Osteocyte (in vitro differentiated cells): ENCODE results near the gene RPS23. TPM values are rescaled to one million over a fixed set of nuclear protein-coding genes. Genes with fewer than 3 reads are reported as not detected.

ENCODE experiments used
- DNase-seq: peaks from one replicate; pipeline ENCODE4 v3.0.0; 2021; ENCODE audit warnings: mixed read lengths; ENCODE audit not compliant: unreplicated experiment; ENCODE audit errors: extremely low spot score
- H3K27ac Mint-ChIP-seq: one replicate; pipeline ENCODE4 v1.8.0; 2021; ENCODE audit warnings: mild to moderate bottlenecking, mixed read lengths; ENCODE audit not compliant: unreplicated experiment
- H3K27me3 Mint-ChIP-seq: one replicate; pipeline ENCODE4 v1.8.0; 2021; ENCODE audit warnings: mixed read lengths; ENCODE audit not compliant: unreplicated experiment
- H3K36me3 Mint-ChIP-seq: one replicate; pipeline ENCODE4 v1.8.0; 2021; ENCODE audit warnings: mixed read lengths; ENCODE audit not compliant: unreplicated experiment
- H3K4me1 Mint-ChIP-seq: one replicate; pipeline ENCODE4 v1.8.0; 2021; ENCODE audit warnings: mixed read lengths; ENCODE audit not compliant: unreplicated experiment
- H3K4me3 Mint-ChIP-seq: one replicate; pipeline ENCODE4 v1.8.0; 2021; ENCODE audit warnings: mild to moderate bottlenecking, moderate library complexity, mixed read lengths; ENCODE audit not compliant: unreplicated experiment
- H3K9me3 Mint-ChIP-seq: one replicate; pipeline ENCODE4 v1.8.0; 2021; ENCODE audit warnings: mixed read lengths; ENCODE audit not compliant: unreplicated experiment
- CTCF ChIP-seq: fragments of 200-600 bp; sonication (generic); IDR thresholded peaks from 2 replicates; pipeline ENCODE4 v1.5.0; 2021; ENCODE audit warnings: antibody characterized with exemption, mild to moderate bottlenecking, moderate library complexity
- total RNA-seq: library from RNA; stranded (reverse); gene quantifications from 2 replicates; pipeline ENCODE4 v1.2.1, GENCODE V29; 2021

The RPS23 gene
- total RNA-seq, 1 donor from 2014 or later, result 1,751 TPM

- H3K36me3 Mint-ChIP-seq, result peaks cover 6% of the 10 kb centered on the region
- no peak for DNase-seq
- TF ChIP-seq CTCF, result no peak
These were observed 31.0 kb upstream of the RPS23 start for GRCh38 chr5:82309091-82309531.

DNA sequence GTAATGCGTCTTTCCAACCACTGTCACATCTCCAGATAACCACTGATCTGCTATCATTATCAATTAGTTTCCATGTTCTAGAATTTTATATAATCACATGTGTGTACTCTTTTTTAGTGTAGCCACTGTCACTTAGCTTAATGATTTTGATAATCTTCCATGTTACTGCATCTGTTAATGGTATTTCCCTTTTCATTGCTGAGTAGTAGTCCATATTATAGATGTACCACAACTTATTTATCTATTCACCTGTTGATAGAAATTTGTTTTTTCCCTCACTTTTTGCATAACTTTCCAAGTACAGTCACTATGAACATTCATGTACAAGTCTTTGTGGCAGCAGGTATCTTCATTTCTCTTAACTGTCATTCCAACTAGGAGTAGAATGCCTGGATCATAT, 30.3 kb upstream of the RPS23 start:
- Mint-ChIP-seq H3K4me3 (no peak overlapping the region), H3K27me3 (no peaks in the 10 kb centered on the region), H3K4me1 (peaks cover 9% of the 10 kb centered on the region), H3K27ac (no peak overlapping the region), H3K9me3 (peaks cover 5% of the 10 kb centered on the region), H3K36me3 (peaks cover 6% of the 10 kb centered on the region)
- TF ChIP-seq CTCF, result no peak
- no peak for DNase-seq

More at GRCh38 chr5:82309091-82309531, 31.0 kb upstream of the RPS23 start:
- Mint-ChIP-seq H3K4me3 (no peak overlapping the region), H3K27me3 (no peaks in the 10 kb centered on the region), H3K4me1 (peaks cover 9% of the 10 kb centered on the region), H3K9me3 (peaks cover 5% of the 10 kb centered on the region), H3K27ac (no peak overlapping the region)

DNA sequence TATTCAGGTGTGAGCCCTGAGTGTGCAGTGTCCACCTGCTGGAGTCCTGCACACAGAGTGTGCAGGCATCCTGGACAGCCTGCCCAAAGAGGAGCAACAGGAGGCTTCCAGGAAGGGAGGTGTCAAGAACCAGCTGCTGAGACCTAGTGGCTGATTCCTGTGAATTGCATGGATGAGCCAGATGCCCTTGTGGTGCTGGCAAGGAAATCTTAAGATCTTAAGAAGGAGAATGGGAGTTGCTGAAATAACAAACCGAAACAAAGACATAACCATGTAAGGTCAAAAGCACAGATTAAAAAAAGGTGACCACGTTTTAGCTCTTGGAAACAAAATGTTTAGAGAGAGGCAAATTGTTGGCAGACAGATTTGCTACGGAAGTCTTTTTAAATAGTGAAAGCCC, 29.3 kb upstream of the RPS23 start:
- no peaks in the 10 kb centered on the region for H3K27me3 Mint-ChIP-seq
- no peak for DNase-seq
- H3K36me3 Mint-ChIP-seq, result peaks cover 6% of the 10 kb centered on the region
- no peak overlapping the region for H3K27ac Mint-ChIP-seq
- no peak overlapping the region for H3K4me3 Mint-ChIP-seq
- no peak for TF ChIP-seq CTCF
- H3K9me3 Mint-ChIP-seq, result peaks cover 5% of the 10 kb centered on the region
- H3K4me1 Mint-ChIP-seq, result peaks cover 2% of the 10 kb centered on the region

GRCh38 chr5:82306151-82306550, 28.0 kb upstream of the RPS23 start:
- peaks cover 5% of the 10 kb centered on the region for H3K9me3 Mint-ChIP-seq
- no peak for TF ChIP-seq CTCF
- no peaks in the 10 kb centered on the region for H3K27me3 Mint-ChIP-seq
- peaks cover 1% of the 10 kb centered on the region for H3K4me1 Mint-ChIP-seq
- no peak overlapping the region for H3K27ac Mint-ChIP-seq
- no peak for DNase-seq
- no peak overlapping the region for H3K4me3 Mint-ChIP-seq
- peaks cover 6% of the 10 kb centered on the region for H3K36me3 Mint-ChIP-seq

DNA sequence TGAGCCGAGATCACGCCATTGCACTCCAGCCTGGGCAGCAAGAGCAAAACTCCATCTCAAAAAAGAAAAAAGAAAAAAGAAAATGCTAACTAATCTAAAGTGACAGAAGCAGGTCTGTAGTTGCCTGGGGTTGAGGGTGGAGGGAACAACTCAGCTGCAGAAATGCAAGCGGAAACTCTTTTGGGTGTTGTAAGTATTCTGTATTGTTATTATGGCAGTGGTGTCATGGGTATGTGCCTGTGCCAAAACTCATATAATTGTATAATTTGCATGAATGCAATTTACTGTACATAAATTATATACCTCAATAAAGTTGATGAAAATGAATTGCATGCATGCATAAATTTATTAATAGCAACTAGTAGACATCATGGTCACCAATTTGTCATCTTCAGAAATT, 23.0 kb upstream of the RPS23 start:
- no peaks in the 10 kb centered on the region for H3K4me1 Mint-ChIP-seq
- H3K4me3 Mint-ChIP-seq, result no peak overlapping the region
- H3K27me3 Mint-ChIP-seq, result no peaks in the 10 kb centered on the region
- no peak for TF ChIP-seq CTCF
- no peaks in the 10 kb centered on the region for H3K36me3 Mint-ChIP-seq
- no peaks in the 10 kb centered on the region for H3K9me3 Mint-ChIP-seq
- no peak overlapping the region for H3K27ac Mint-ChIP-seq
- no peak for DNase-seq
